PFSK-1 (cell line): ENCODE results near the gene GUCA2A.

Source experiments
- FOXP2 ChIP-seq: optimal IDR thresholded peaks from 2 replicates; pipeline ENCODE3; 2011; ENCODE audit warnings: borderline replicate concordance, control low read depth, inconsistent platforms; ENCODE audit not compliant: insufficient read depth; ENCODE audit errors: extremely low read length, extremely low read depth
- POLR2AphosphoS5 ChIP-seq: IDR thresholded peaks from 2 replicates; pipeline ENCODE4 v1.6.1; 2012; ENCODE audit warnings: low read depth, mild to moderate bottlenecking, control low read depth, low read length, moderate library complexity
- SIN3A ChIP-seq: IDR thresholded peaks from 2 replicates; pipeline ENCODE4 v1.6.1; 2012; ENCODE audit warnings: mild to moderate bottlenecking, low read length, moderate library complexity, borderline replicate concordance; ENCODE audit not compliant: insufficient read depth
- TAF1 ChIP-seq: IDR thresholded peaks from 2 replicates; pipeline ENCODE4 v1.6.1; 2012; ENCODE audit warnings: low read length, control low read depth, borderline replicate concordance; ENCODE audit not compliant: insufficient read depth
- TF ChIP-seq, protein P1 (sequence below), 2 experiments: IDR thresholded peaks; 2 replicates each; pipeline versions ENCODE4 v1.6.1 to v1.8.0; 2011 to 2012; ENCODE audit warnings: low read depth in 2 of 2, low read length in 2 of 2, control low read depth in 1 of 2, inconsistent platforms in 1 of 2, mild to moderate bottlenecking in 1 of 2, moderate library complexity in 1 of 2; ENCODE audit not compliant: insufficient read depth in 1 of 2

GUCA2A gene

GRCh38 chr1:42154685-42155084 is 9.9 kb downstream of the GUCA2A start:
- TF ChIP-seq TAF1, result no peak
- TF ChIP-seq SIN3A, result no peak
- TF ChIP-seq, protein P1, sequence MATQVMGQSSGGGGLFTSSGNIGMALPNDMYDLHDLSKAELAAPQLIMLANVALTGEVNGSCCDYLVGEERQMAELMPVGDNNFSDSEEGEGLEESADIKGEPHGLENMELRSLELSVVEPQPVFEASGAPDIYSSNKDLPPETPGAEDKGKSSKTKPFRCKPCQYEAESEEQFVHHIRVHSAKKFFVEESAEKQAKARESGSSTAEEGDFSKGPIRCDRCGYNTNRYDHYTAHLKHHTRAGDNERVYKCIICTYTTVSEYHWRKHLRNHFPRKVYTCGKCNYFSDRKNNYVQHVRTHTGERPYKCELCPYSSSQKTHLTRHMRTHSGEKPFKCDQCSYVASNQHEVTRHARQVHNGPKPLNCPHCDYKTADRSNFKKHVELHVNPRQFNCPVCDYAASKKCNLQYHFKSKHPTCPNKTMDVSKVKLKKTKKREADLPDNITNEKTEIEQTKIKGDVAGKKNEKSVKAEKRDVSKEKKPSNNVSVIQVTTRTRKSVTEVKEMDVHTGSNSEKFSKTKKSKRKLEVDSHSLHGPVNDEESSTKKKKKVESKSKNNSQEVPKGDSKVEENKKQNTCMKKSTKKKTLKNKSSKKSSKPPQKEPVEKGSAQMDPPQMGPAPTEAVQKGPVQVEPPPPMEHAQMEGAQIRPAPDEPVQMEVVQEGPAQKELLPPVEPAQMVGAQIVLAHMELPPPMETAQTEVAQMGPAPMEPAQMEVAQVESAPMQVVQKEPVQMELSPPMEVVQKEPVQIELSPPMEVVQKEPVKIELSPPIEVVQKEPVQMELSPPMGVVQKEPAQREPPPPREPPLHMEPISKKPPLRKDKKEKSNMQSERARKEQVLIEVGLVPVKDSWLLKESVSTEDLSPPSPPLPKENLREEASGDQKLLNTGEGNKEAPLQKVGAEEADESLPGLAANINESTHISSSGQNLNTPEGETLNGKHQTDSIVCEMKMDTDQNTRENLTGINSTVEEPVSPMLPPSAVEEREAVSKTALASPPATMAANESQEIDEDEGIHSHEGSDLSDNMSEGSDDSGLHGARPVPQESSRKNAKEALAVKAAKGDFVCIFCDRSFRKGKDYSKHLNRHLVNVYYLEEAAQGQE (IDR thresholded peaks at IDR 0.05; ENCODE audit: insufficient read depth in 1 of 2, low read depth in 2 of 2, low read length in 2 of 2), result no peak
- TF ChIP-seq FOXP2, result no peak
- no peak for TF ChIP-seq POLR2AphosphoS5

DNA sequence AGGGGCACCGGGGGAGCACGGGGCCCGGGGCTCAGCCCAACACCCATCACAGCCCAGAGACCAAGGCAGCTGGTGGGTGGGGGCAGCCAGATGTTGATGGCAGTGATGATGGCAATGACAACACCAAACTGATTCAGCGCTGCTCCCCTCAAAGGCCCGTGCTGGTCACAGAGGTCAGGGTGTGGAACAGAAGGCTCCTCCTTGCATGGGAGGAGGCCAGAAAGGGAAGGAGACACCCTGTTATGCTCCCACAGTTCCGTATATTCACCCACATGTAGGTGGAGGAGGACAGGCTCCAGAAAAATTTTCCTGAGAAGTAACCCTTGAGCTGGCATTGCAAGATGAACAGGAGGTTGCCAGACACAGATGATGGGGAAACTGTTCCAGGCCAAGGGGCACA is 10.9 kb downstream of the GUCA2A start:
- TF ChIP-seq FOXP2 (no peak), POLR2AphosphoS5 (no peak), SIN3A (no peak), TAF1 (no peak)
- TF ChIP-seq, protein P1 (IDR thresholded peaks at IDR 0.05; ENCODE audit: insufficient read depth in 1 of 2, low read depth in 2 of 2, low read length in 2 of 2), result no peak

- TF ChIP-seq POLR2AphosphoS5 (no peak), TAF1 (no peak), SIN3A (no peak), FOXP2 (no peak)
- TF ChIP-seq, protein P1 (IDR thresholded peaks at IDR 0.05; ENCODE audit: insufficient read depth in 1 of 2, low read depth in 2 of 2, low read length in 2 of 2), result no peak
Measured at GRCh38 chr1:42152907-42153600, 11.5 kb downstream of the GUCA2A start, which contains the start of gene GUCA2B. GUCA2B (plus strand) TSS chr1:42153410; CDS start chr1:42153451, 41 bp downstream.

GRCh38 chr1:42152119-42152518 is 12.4 kb downstream of the GUCA2A start:
- no peak for TF ChIP-seq SIN3A
- no peak for TF ChIP-seq FOXP2
- no peak for TF ChIP-seq TAF1
- TF ChIP-seq POLR2AphosphoS5, result no peak
- TF ChIP-seq, protein P1 (IDR thresholded peaks at IDR 0.05; ENCODE audit: insufficient read depth in 1 of 2, low read depth in 2 of 2, low read length in 2 of 2), result no peak
